Osteocyte (in vitro differentiated cells): Measurements from ENCODE around the gene NME7. TPM values are rescaled to one million over a fixed set of nuclear protein-coding genes. Genes with fewer than 3 reads are reported as not detected.

Experiments used
- DNase-seq: peaks from one replicate; pipeline ENCODE4 v3.0.0; 2021; ENCODE audit warnings: mixed read lengths; ENCODE audit not compliant: unreplicated experiment; ENCODE audit errors: extremely low spot score
- H3K27ac Mint-ChIP-seq: one replicate; pipeline ENCODE4 v1.8.0; 2021; ENCODE audit warnings: mild to moderate bottlenecking, mixed read lengths; ENCODE audit not compliant: unreplicated experiment
- H3K27me3 Mint-ChIP-seq: one replicate; pipeline ENCODE4 v1.8.0; 2021; ENCODE audit warnings: mixed read lengths; ENCODE audit not compliant: unreplicated experiment
- H3K36me3 Mint-ChIP-seq: one replicate; pipeline ENCODE4 v1.8.0; 2021; ENCODE audit warnings: mixed read lengths; ENCODE audit not compliant: unreplicated experiment
- H3K4me1 Mint-ChIP-seq: one replicate; pipeline ENCODE4 v1.8.0; 2021; ENCODE audit warnings: mixed read lengths; ENCODE audit not compliant: unreplicated experiment
- H3K4me3 Mint-ChIP-seq: one replicate; pipeline ENCODE4 v1.8.0; 2021; ENCODE audit warnings: mild to moderate bottlenecking, moderate library complexity, mixed read lengths; ENCODE audit not compliant: unreplicated experiment
- H3K9me3 Mint-ChIP-seq: one replicate; pipeline ENCODE4 v1.8.0; 2021; ENCODE audit warnings: mixed read lengths; ENCODE audit not compliant: unreplicated experiment
- total RNA-seq: library from RNA; stranded (reverse); gene quantifications from 2 replicates; pipeline ENCODE4 v1.2.1, GENCODE V29; 2021
- TF ChIP-seq, protein P1 (sequence below): fragments of 200-600 bp; sonication (generic); IDR thresholded peaks from 2 replicates; pipeline ENCODE4 v1.5.0; 2021; ENCODE audit warnings: antibody characterized with exemption, mild to moderate bottlenecking, moderate library complexity

Gene NME7
- total RNA-seq, 1 donor from 2014 or later: 20.5 TPM

- Mint-ChIP-seq H3K27ac (no peak overlapping the region), H3K36me3 (no peaks in the 10 kb centered on the region), H3K9me3 (no peaks in the 10 kb centered on the region), H3K27me3 (no peaks in the 10 kb centered on the region), H3K4me3 (no peak overlapping the region), H3K4me1 (peaks cover 9% of the 10 kb centered on the region)
- TF ChIP-seq, protein P1, sequence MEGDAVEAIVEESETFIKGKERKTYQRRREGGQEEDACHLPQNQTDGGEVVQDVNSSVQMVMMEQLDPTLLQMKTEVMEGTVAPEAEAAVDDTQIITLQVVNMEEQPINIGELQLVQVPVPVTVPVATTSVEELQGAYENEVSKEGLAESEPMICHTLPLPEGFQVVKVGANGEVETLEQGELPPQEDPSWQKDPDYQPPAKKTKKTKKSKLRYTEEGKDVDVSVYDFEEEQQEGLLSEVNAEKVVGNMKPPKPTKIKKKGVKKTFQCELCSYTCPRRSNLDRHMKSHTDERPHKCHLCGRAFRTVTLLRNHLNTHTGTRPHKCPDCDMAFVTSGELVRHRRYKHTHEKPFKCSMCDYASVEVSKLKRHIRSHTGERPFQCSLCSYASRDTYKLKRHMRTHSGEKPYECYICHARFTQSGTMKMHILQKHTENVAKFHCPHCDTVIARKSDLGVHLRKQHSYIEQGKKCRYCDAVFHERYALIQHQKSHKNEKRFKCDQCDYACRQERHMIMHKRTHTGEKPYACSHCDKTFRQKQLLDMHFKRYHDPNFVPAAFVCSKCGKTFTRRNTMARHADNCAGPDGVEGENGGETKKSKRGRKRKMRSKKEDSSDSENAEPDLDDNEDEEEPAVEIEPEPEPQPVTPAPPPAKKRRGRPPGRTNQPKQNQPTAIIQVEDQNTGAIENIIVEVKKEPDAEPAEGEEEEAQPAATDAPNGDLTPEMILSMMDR: no peak
- DNase-seq: no peak
Observed at GRCh38 chr1:169149555-169150286, 217.9 kb downstream of the NME7 start.

DNA sequence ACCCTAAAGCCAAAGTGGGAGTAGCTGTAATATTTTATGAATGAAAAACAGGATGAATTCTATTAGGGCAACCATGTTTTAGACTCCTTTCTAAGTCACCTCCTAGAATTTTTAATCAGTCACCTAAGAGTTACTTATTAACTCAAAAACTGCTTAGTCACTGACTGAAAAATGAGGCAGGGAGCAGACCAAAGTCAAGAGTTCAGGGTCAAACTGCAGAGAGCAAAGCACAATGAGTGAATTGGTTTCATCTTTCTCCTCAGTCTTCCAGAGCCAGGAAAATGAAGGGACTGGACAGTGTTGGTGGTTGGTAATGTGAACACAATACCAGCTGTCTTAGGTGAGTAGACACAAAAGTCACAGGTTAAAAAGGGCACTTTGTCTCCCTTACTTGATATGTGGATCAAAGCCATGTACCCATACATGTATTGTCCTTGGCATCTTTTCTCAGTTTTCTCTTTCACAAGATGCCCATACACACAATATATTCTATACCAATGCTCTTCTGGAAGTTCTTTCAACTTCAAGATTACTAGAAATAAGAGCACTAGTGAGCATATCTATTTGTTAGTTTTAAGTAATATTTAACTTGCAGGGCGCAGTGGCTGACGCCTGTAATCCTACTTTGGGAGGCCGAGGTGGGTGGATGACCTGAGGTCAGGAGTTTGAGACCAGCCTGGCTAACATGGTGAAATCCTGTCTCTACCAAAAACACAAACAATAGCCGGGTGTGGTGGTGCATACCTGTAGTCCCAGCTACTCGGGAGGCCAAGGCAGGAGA lies 218.9 kb downstream of the NME7 start:
- H3K27me3 Mint-ChIP-seq: no peaks in the 10 kb centered on the region
- no peak for DNase-seq
- H3K27ac Mint-ChIP-seq: no peak overlapping the region
- H3K36me3 Mint-ChIP-seq: no peaks in the 10 kb centered on the region
- no peak overlapping the region for H3K4me3 Mint-ChIP-seq
- TF ChIP-seq, protein P1: no peak
- no peaks in the 10 kb centered on the region for H3K9me3 Mint-ChIP-seq
- peaks cover 9% of the 10 kb centered on the region for H3K4me1 Mint-ChIP-seq

- Mint-ChIP-seq H3K36me3 (no peaks in the 10 kb centered on the region), H3K27ac (no peak overlapping the region), H3K9me3 (no peaks in the 10 kb centered on the region), H3K4me1 (peaks cover 13% of the 10 kb centered on the region), H3K4me3 (no peak overlapping the region), H3K27me3 (no peaks in the 10 kb centered on the region)
- no peak for DNase-seq
- TF ChIP-seq, protein P1: no peak
Observed at GRCh38 chr1:169146576-169147214, 220.9 kb downstream of the NME7 start.

GRCh38 chr1:169144941-169145626 lies 222.5 kb downstream of the NME7 start:
- Mint-ChIP-seq H3K27ac (no peak overlapping the region), H3K27me3 (no peaks in the 10 kb centered on the region), H3K36me3 (no peaks in the 10 kb centered on the region), H3K9me3 (no peaks in the 10 kb centered on the region), H3K4me3 (no peak overlapping the region), H3K4me1 (peaks cover 27% of the 10 kb centered on the region)
- DNase-seq: no peak
- TF ChIP-seq, protein P1: no peak
